Mesenchymal stem cell (in vitro differentiated cells and primary cell): ENCODE measurements around the gene PAFAH1B2.

Experiments used
- DNase-seq: peaks from one replicate; pipeline ENCODE4 v3.0.0-alpha.2; 2013
- H2AFZ ChIP-seq: one replicate; pipeline ENCODE4 v1.6.1; 2013; ENCODE audit warnings: low read depth, mild to moderate bottlenecking, control low read depth, inconsistent platforms, low read length, moderate library complexity
- H2AK5ac ChIP-seq: 2 replicates; pipeline ENCODE4 v1.6.1; 2013; ENCODE audit warnings: low read length, moderate library complexity, mild to moderate bottlenecking, inconsistent platforms; ENCODE audit not compliant: severe bottlenecking
- H2BK120ac ChIP-seq: one replicate; pipeline ENCODE4 v1.6.1; 2013; ENCODE audit warnings: low read depth, mild to moderate bottlenecking, inconsistent platforms, low read length, moderate library complexity
- H2BK12ac ChIP-seq, 2 experiments: one replicate each; pipeline ENCODE4 v1.6.1; 2013; ENCODE audit warnings: inconsistent platforms in 2 of 2, low read length in 2 of 2, mild to moderate bottlenecking in 2 of 2, moderate library complexity in 2 of 2, control low read depth in 1 of 2
- H2BK15ac ChIP-seq: one replicate; pipeline ENCODE4 v1.6.1; 2013; ENCODE audit warnings: mild to moderate bottlenecking, low read depth, inconsistent platforms; ENCODE audit not compliant: poor library complexity, severe bottlenecking
- H2BK5ac ChIP-seq: 2 replicates; pipeline ENCODE4 v1.6.1; 2013; ENCODE audit warnings: low read depth, mild to moderate bottlenecking, low read length, control low read depth, inconsistent platforms; ENCODE audit not compliant: poor library complexity, severe bottlenecking
- H3K14ac ChIP-seq, 2 experiments: one replicate each; pipeline ENCODE4 v1.6.1; 2013; ENCODE audit warnings: inconsistent platforms in 2 of 2, low read length in 2 of 2, control low read depth in 1 of 2, mild to moderate bottlenecking in 1 of 2, moderate library complexity in 1 of 2
- H3K18ac ChIP-seq, 2 experiments: one replicate each; pipeline ENCODE4 v1.6.1; 2013; ENCODE audit warnings: inconsistent platforms in 2 of 2, low read length in 2 of 2, control low read depth in 1 of 2, low read depth in 1 of 2, mild to moderate bottlenecking in 1 of 2
- H3K23ac ChIP-seq, 2 experiments: one replicate each; pipeline ENCODE4 v1.6.1; 2013; ENCODE audit warnings: inconsistent platforms in 2 of 2, low read length in 2 of 2, mild to moderate bottlenecking in 2 of 2, moderate library complexity in 2 of 2, control low read depth in 1 of 2
- H3K27ac ChIP-seq: 2 replicates; pipeline ENCODE4 v1.5.1; 2013; ENCODE audit warnings: mild to moderate bottlenecking, moderate library complexity, low read length, control low read depth, inconsistent platforms; ENCODE audit not compliant: poor library complexity, severe bottlenecking
- H3K27me3 ChIP-seq, 2 experiments: 2 replicates each; pipeline versions ENCODE4 v1.6.1 to v1.7.0; 2013; ENCODE audit warnings: low read length in 2 of 2, mild to moderate bottlenecking in 2 of 2, moderate library complexity in 2 of 2, control low read depth in 1 of 2, inconsistent platforms in 1 of 2; ENCODE audit not compliant: control insufficient read depth in 1 of 2, insufficient read depth in 1 of 2
- H3K36me3 ChIP-seq, 2 experiments: 2 replicates each; pipeline versions ENCODE4 v1.6.1 to v1.7.0; 2013; ENCODE audit warnings: low read length in 2 of 2, control low read depth in 1 of 2, inconsistent platforms in 1 of 2, low read depth in 1 of 2, mild to moderate bottlenecking in 1 of 2; ENCODE audit not compliant: insufficient read depth in 2 of 2, control insufficient read depth in 1 of 2
- H3K4ac ChIP-seq, 2 experiments: one replicate each; pipeline ENCODE4 v1.6.1; 2013; ENCODE audit warnings: inconsistent platforms in 2 of 2, low read length in 2 of 2, mild to moderate bottlenecking in 2 of 2, moderate library complexity in 2 of 2, control low read depth in 1 of 2, low read depth in 1 of 2
- H3K4me1 ChIP-seq: 2 replicates; pipeline ENCODE4 v1.6.1; 2013; ENCODE audit warnings: low read depth, low read length, control low read depth; ENCODE audit not compliant: control insufficient read depth, insufficient read depth
- H3K4me2 ChIP-seq: 2 replicates; pipeline ENCODE4 v1.6.1; 2013; ENCODE audit warnings: low read length, mild to moderate bottlenecking, inconsistent platforms; ENCODE audit not compliant: poor library complexity, severe bottlenecking
- H3K4me3 ChIP-seq, 2 experiments: 2 replicates each; pipeline versions ENCODE4 v1.5.1 to v1.7.0; 2013; ENCODE audit warnings: low read length in 2 of 2, mild to moderate bottlenecking in 2 of 2, control low read depth in 1 of 2, low read depth in 1 of 2; ENCODE audit not compliant: insufficient read depth in 1 of 2
- H3K79me1 ChIP-seq: replicated peaks from 2 replicates; pipeline ENCODE4 v1.6.1; 2013; ENCODE audit warnings: mild to moderate bottlenecking, control low read depth, low read length, inconsistent platforms; ENCODE audit not compliant: poor library complexity, severe bottlenecking
- H3K9ac ChIP-seq: 2 replicates; pipeline ENCODE4 v1.7.0; 2013; ENCODE audit warnings: mild to moderate bottlenecking, low read length, moderate library complexity
- H3K9me3 ChIP-seq: 2 replicates; pipeline ENCODE4 v1.7.0; 2013; ENCODE audit warnings: mild to moderate bottlenecking, low read length; ENCODE audit not compliant: control insufficient read depth
- H4K8ac ChIP-seq: one replicate; pipeline ENCODE4 v1.6.1; 2013; ENCODE audit warnings: inconsistent platforms, mild to moderate bottlenecking, low read length, moderate library complexity
- H4K91ac ChIP-seq: one replicate; pipeline ENCODE4 v1.6.1; 2013; ENCODE audit warnings: mild to moderate bottlenecking, low read length, inconsistent platforms
- WGBS: methylation state at CpG from one replicate; pipeline ENCODE4 v1.1.7; 2013; ENCODE audit warnings: mixed read lengths; 5-methylcytosine and 5-hydroxymethylcytosine counted together

The PAFAH1B2 gene

GRCh38 chr11:117191680-117192400 is 47.8 kb downstream of the PAFAH1B2 start:
- peaks cover 74 to 84% of the 10 kb centered on the region in 2 experiments for H3K36me3 ChIP-seq
- H3K9me3 ChIP-seq, result no peaks in the 10 kb centered on the region
- no peak overlapping the region for H3K27ac ChIP-seq
- no peak overlapping the region for H3K4me2 ChIP-seq
- no peak overlapping the region for H3K23ac ChIP-seq
- no peak overlapping the region for H3K9ac ChIP-seq
- WGBS, result 96% methylated on average over 25 of the region's 26 CpGs
- no peak overlapping the region for H2BK120ac ChIP-seq
- H3K27me3 ChIP-seq, result no peaks in the 10 kb centered on the region
- no peak overlapping the region for H2BK15ac ChIP-seq
- no peak overlapping the region for H3K18ac ChIP-seq
- no peak overlapping the region for H2BK5ac ChIP-seq
- no peak overlapping the region for H2AK5ac ChIP-seq
- H4K8ac ChIP-seq, result no peak overlapping the region
- no peak overlapping the region for H3K14ac ChIP-seq
- H3K4ac ChIP-seq, result no peak overlapping the region
- DNase-seq, result no peak
- no peak overlapping the region for H2BK12ac ChIP-seq
- H4K91ac ChIP-seq, result no peak overlapping the region
- H3K79me1 ChIP-seq, result no peaks in the 10 kb centered on the region
- H3K4me1 ChIP-seq, result no peaks in the 10 kb centered on the region
- no peak overlapping the region for H3K4me3 ChIP-seq
- no peak overlapping the region for H2AFZ ChIP-seq

- H4K8ac ChIP-seq, result no peak overlapping the region
- no peak overlapping the region for H2BK120ac ChIP-seq
- peaks cover 71 to 79% of the 10 kb centered on the region in 2 experiments for H3K36me3 ChIP-seq
- H3K9ac ChIP-seq, result no peak overlapping the region
- no peak overlapping the region for H3K4me2 ChIP-seq
- H3K23ac ChIP-seq, result no peak overlapping the region
- H3K14ac ChIP-seq, result no peak overlapping the region
- peaks cover 2% of the 10 kb centered on the region for H3K4me1 ChIP-seq
- H3K4ac ChIP-seq, result no peak overlapping the region
- H2BK5ac ChIP-seq, result no peak overlapping the region
- no peak overlapping the region for H2AK5ac ChIP-seq
- no peak overlapping the region for H3K27ac ChIP-seq
- H3K27me3 ChIP-seq, result no peaks in the 10 kb centered on the region
- H3K4me3 ChIP-seq, result no peak overlapping the region
- no peak for DNase-seq
- no peak overlapping the region for H3K18ac ChIP-seq
- no peaks in the 10 kb centered on the region for H3K9me3 ChIP-seq
- no peaks in the 10 kb centered on the region for H3K79me1 ChIP-seq
- H2BK12ac ChIP-seq, result no peak overlapping the region
- no peak overlapping the region for H2BK15ac ChIP-seq
- H2AFZ ChIP-seq, result no peak overlapping the region
- WGBS, result 95% methylated on average over 8 of the region's 17 CpGs
- H4K91ac ChIP-seq, result peak overlapping the region; percentile 20
Measured at GRCh38 chr11:117192401-117192875, 48.4 kb downstream of the PAFAH1B2 start.

GRCh38 chr11:117193130-117194020 is 49.3 kb downstream of the PAFAH1B2 start:
- Histone ChIP-seq H3K23ac (no peak overlapping the region), H2BK5ac (no peak overlapping the region), H2BK12ac (no peak overlapping the region), H3K27ac (no peak overlapping the region), H2AK5ac (no peak overlapping the region), H3K18ac (no peak overlapping the region), H2AFZ (no peak overlapping the region), H3K36me3 (peaks cover 61 to 70% of the 10 kb centered on the region in 2 experiments), H2BK120ac (no peak overlapping the region), H3K9ac (no peak overlapping the region), H3K4ac (no peak overlapping the region), H3K27me3 (no peaks in the 10 kb centered on the region), H3K79me1 (no peaks in the 10 kb centered on the region), H3K4me3 (no peak overlapping the region), H3K4me1 (peaks cover 11% of the 10 kb centered on the region), H4K8ac (no peak overlapping the region), H4K91ac (no peak overlapping the region), H3K4me2 (no peak overlapping the region), H2BK15ac (no peak overlapping the region), H3K14ac (no peak overlapping the region), H3K9me3 (no peaks in the 10 kb centered on the region)
- DNase-seq, result no peak
- WGBS, result 93% methylated on average over 15 of the region's 15 CpGs

- no peak overlapping the region for H3K4me2 ChIP-seq
- WGBS, result 85% methylated on average over 5 of the region's 5 CpGs
- peaks cover 52 to 61% of the 10 kb centered on the region in 2 experiments for H3K36me3 ChIP-seq
- no peak overlapping the region for H3K18ac ChIP-seq
- no peak overlapping the region for H3K23ac ChIP-seq
- H3K27ac ChIP-seq, result no peak overlapping the region
- no peak overlapping the region for H2AFZ ChIP-seq
- no peak overlapping the region for H2BK15ac ChIP-seq
- H3K4me1 ChIP-seq, result peaks cover 15% of the 10 kb centered on the region
- no peak overlapping the region for H4K8ac ChIP-seq
- H3K14ac ChIP-seq, result no peak overlapping the region
- H3K4me3 ChIP-seq, result no peak overlapping the region
- no peak overlapping the region for H3K4ac ChIP-seq
- H2BK120ac ChIP-seq, result no peak overlapping the region
- no peak overlapping the region for H3K9ac ChIP-seq
- DNase-seq, result no peak
- H2BK12ac ChIP-seq, result no peak overlapping the region
- no peaks in the 10 kb centered on the region for H3K9me3 ChIP-seq
- no peak overlapping the region for H2BK5ac ChIP-seq
- H3K27me3 ChIP-seq, result no peaks in the 10 kb centered on the region
- no peaks in the 10 kb centered on the region for H3K79me1 ChIP-seq
- H4K91ac ChIP-seq, result no peak overlapping the region
- no peak overlapping the region for H2AK5ac ChIP-seq
Measured at GRCh38 chr11:117194267-117194666, 50.2 kb downstream of the PAFAH1B2 start.
